Mucosa of descending colon (tissue), 3 donors: ENCODE data around the gene DNAI2. TPM values are rescaled to one million over a fixed set of nuclear protein-coding genes. Genes with fewer than 3 reads are reported as not detected.

ENCODE experiments used
- ATAC-seq: fragments of 200-7000 bp; cut with Tn5 transposase; one replicate; pipeline ENCODE4 v1.9.1; 2020; ENCODE audit warnings: mild to moderate bottlenecking, moderate library complexity
- DNase-seq, 3 donors: peaks; one replicate each; pipeline ENCODE4 v3.0.0-alpha.2; 2020
- H3K36me3 ChIP-seq: fragments of 200-600 bp; one replicate; pipeline ENCODE4 v1.8.0; 2021; ENCODE audit warnings: low read depth, mild to moderate bottlenecking
- H3K4me1 ChIP-seq: fragments of 200-600 bp; one replicate; pipeline ENCODE4 v1.8.0; 2021; ENCODE audit warnings: low read depth, mild to moderate bottlenecking
- H3K4me3 ChIP-seq: fragments of 200-600 bp; one replicate; pipeline ENCODE4 v1.8.0; 2021; ENCODE audit warnings: mild to moderate bottlenecking
- H3K9me3 ChIP-seq: fragments of 200-600 bp; one replicate; pipeline ENCODE4 v1.8.0; 2021; ENCODE audit warnings: mild to moderate bottlenecking
- CTCF ChIP-seq: fragments of 200-600 bp; IDR thresholded peaks from one replicate; pipeline ENCODE4 v1.8.0; 2022; ENCODE audit warnings: antibody characterized with exemption, mild to moderate bottlenecking
- intact Hi-C, 2 donors: fragments of 100-400 bp; cut with DNase I in 1 of 2; cut with micrococcal nuclease in 1 of 2; formaldehyde crosslinking; loops; one replicate each; pipeline versions ENCODE4 v1.11.0 to v1.11.1; 2022; cut with DNase I, micrococcal nuclease
- total RNA-seq, 3 donors: library from RNA; stranded (reverse); fragmentation: NEBNext Ultra II Directional in 2 of 3; extraction: Animal tissue kit (Norgen Biotek cat#: 25700) in 2 of 3; gene quantifications; one replicate each; pipeline versions ENCODE4 v1.2.1 to v1.2.4, GENCODE V29; 2021 to 2023
- donor health status: DM: no; HTN: no; CAD: no; lungs with moderate emphysema.
- donor health status: DM: no; HTN: no; CAD: no.
- donor health status: DM: no; HTN: yes; CAD: no.

DNAI2 gene
- total RNA-seq, 3 donors from 2014 or later: not detected

GRCh38 chr17:74290340-74290739 lies 16.3 kb downstream of the DNAI2 start:
- H3K4me3 ChIP-seq: no peak overlapping the region
- intact Hi-C loops: no loop called here
- ATAC-seq (no peak), DNase-seq (no peak)
- H3K4me1 ChIP-seq: no peaks in the 10 kb centered on the region
- no peaks in the 10 kb centered on the region for H3K9me3 ChIP-seq
- no peak for TF ChIP-seq CTCF
- H3K36me3 ChIP-seq: no peaks in the 10 kb centered on the region

GRCh38 chr17:74292495-74292894 lies 18.5 kb downstream of the DNAI2 start:
- Histone ChIP-seq H3K9me3 (no peaks in the 10 kb centered on the region), H3K4me3 (no peak overlapping the region), H3K36me3 (no peaks in the 10 kb centered on the region), H3K4me1 (no peaks in the 10 kb centered on the region)
- no peak for ATAC-seq
- TF ChIP-seq CTCF: no peak
- peak in 1 of 3 donors; percentile 29 for DNase-seq
- intact Hi-C loops: no loop called here

GRCh38 chr17:74295625-74296547 lies 21.9 kb downstream of the DNAI2 start:
- H3K4me3 ChIP-seq: no peak overlapping the region
- TF ChIP-seq CTCF: no peak
- intact Hi-C loops: no loop called here
- peak; percentile 52 for ATAC-seq
- H3K36me3 ChIP-seq: no peaks in the 10 kb centered on the region
- H3K9me3 ChIP-seq: no peaks in the 10 kb centered on the region
- no peak for DNase-seq
- no peaks in the 10 kb centered on the region for H3K4me1 ChIP-seq

GRCh38 chr17:74296548-74296936 lies 22.5 kb downstream of the DNAI2 start:
- intact Hi-C loops: no loop called here
- Histone ChIP-seq H3K36me3 (no peaks in the 10 kb centered on the region), H3K4me1 (no peaks in the 10 kb centered on the region), H3K9me3 (no peaks in the 10 kb centered on the region), H3K4me3 (no peak overlapping the region)
- DNase-seq (peak in 2 of 3 donors; percentile 42 to 71), ATAC-seq (peak; percentile 73)
- peak; percentile 9 for TF ChIP-seq CTCF

- no peak for TF ChIP-seq CTCF
- no peak for ATAC-seq
- Histone ChIP-seq H3K4me1 (no peaks in the 10 kb centered on the region), H3K9me3 (no peaks in the 10 kb centered on the region), H3K36me3 (no peaks in the 10 kb centered on the region), H3K4me3 (no peak overlapping the region)
- intact Hi-C loops: no loop called here
- no peak for DNase-seq
Measured at GRCh38 chr17:74297941-74298340, 23.9 kb downstream of the DNAI2 start.
